ENCODE results near the gene MAPK13.
A peak's percentile ranks its signal among the peaks of the same experiment; 100 is the strongest.
"Not testable (repeated sequence)": the region's sequence is repeated elsewhere in the genome, so short reads cannot be mapped to it uniquely, and the experiment has no call there.

MAPK13 gene

GRCh38 chr6:36126553-36127458 is 3.5 kb upstream of the MAPK13 start:
- peak in 1 of 3 donors; percentile 12 for DNase-seq (ENCODE audit: low read depth in 2 of 3, low spot score in 1 of 3)

DNA sequence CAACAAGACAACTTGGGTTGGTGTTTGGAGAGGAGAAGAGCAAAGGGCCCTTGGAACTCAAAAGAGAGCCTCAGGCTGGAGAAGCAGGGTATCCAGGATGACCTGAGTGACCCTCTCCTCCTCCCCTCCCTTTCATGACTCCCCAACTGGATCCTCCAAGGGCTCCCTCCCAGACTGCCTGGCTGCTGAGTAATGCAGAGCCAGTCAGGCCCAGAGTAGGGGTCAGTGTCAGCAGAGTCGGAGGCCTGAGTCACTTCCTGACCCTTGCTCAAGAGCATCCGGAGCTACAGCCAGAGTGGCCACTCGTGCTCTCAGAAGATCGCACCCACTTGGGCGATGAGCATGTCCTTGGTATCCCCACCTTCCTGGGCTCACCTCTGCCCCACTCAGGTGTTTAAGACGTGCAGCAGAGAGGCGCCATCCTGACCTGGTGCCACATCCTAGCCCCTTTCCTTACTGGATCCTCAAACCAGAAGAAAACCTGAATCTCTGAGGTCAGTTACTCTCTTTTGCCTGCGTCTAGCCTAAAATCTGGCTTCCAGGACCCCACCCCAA is 2.8 kb upstream of the MAPK13 start:
- no peak for DNase-seq (ENCODE audit: low read depth in 2 of 3, low spot score in 1 of 3)

DNA sequence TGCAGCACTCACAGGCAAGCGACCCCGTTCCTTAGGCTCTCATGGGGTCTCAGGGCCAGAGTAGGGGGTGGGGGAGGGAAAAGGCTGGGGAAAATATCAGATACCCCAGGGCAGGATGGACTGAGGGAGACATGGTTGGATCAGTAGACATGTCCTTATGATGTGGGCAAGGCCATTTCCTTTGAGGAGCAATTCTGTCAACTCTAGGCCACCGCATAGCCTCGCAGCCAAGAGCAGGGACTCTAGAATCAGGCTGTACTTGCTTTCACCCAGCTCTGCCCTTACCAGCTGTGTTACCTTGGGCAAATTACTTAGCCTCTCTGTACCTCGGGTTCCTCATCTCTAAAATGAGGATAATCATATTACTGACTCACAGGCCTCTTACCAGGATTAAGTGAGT is 2.2 kb upstream of the MAPK13 start:
- DNase-seq (ENCODE audit: low read depth in 2 of 3, low spot score in 1 of 3): no peak

- no peak for DNase-seq (ENCODE audit: low read depth in 2 of 3, low spot score in 1 of 3)
Measured at GRCh38 chr6:36128793-36129192, 1.5 kb upstream of the MAPK13 start.

DNA sequence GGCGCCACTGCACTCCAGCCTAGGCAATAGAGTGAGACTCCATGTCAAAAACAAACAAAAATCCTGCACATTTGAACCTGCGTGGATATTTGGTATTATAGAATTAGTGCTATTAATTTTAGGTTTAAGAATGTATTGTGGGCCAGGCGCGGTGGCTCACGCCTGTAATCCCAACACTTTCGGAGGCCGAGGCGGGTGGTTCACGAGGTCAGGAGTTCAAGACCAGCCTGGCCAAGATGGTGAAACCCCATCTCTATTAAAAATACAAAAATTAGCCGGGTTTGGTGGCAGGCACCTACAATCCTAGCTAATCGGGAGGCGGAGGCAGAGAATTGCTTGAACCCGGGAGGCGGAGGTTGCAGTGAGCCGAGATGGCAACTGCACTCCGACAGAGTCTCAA is 979 bp upstream of the MAPK13 start:
- DNase-seq (ENCODE audit: low read depth in 2 of 3, low spot score in 1 of 3): not testable (repeated sequence)

GRCh38 chr6:36130667-36131510 is 576 bp downstream of the MAPK13 start:
- DNase-seq (ENCODE audit: low read depth in 2 of 3, low spot score in 1 of 3): peak in 2 of 3 donors; percentile 59 to 73

DNA sequence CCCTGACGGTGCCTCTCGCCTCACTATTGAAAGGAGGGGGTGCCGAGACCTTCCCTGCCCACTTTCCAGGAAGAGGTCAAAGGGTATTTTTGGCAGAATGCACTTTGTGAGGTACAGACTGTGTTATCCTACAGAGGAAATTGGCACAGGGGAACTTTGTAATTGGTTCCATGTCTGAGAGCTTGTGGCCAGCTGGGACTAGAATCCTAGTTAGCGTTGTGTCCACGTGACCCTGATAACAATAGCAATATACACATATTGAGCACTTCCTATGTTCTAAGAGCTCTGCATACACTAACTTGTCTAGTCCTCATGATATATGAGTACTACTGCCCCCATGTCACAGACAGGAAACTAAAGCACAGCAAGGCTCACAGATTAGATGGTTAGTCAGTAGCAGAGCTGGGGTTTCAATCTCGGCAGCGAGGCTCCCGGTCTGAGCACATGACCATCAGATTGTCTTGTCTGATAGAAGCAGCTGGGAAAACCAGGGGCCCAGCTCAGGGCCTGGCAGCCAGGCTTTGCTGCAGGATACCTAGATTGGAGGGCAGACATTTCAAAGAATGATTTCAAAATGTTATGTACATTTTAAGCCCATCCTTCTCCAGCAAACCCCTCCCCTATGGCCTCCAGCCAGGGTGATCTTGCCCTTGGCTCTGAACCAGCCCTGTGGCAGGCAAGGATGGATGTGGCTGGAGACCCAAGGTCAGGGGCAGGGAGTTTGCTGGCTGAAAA is 1.4 kb downstream of the MAPK13 start:
- peak in 2 of 3 donors; percentile 41 to 57 for DNase-seq (ENCODE audit: low read depth in 2 of 3, low spot score in 1 of 3)

- DNase-seq (ENCODE audit: low read depth in 2 of 3, low spot score in 1 of 3): no peak
Measured at GRCh38 chr6:36132246-36132895, 2.1 kb downstream of the MAPK13 start.

GRCh38 chr6:36133148-36133547 is 2.8 kb downstream of the MAPK13 start:
- DNase-seq (ENCODE audit: low read depth in 2 of 3, low spot score in 1 of 3): no peak

GRCh38 chr6:36133912-36134311 is 3.6 kb downstream of the MAPK13 start:
- no peak for DNase-seq (ENCODE audit: low read depth in 2 of 3, low spot score in 1 of 3)

DNA sequence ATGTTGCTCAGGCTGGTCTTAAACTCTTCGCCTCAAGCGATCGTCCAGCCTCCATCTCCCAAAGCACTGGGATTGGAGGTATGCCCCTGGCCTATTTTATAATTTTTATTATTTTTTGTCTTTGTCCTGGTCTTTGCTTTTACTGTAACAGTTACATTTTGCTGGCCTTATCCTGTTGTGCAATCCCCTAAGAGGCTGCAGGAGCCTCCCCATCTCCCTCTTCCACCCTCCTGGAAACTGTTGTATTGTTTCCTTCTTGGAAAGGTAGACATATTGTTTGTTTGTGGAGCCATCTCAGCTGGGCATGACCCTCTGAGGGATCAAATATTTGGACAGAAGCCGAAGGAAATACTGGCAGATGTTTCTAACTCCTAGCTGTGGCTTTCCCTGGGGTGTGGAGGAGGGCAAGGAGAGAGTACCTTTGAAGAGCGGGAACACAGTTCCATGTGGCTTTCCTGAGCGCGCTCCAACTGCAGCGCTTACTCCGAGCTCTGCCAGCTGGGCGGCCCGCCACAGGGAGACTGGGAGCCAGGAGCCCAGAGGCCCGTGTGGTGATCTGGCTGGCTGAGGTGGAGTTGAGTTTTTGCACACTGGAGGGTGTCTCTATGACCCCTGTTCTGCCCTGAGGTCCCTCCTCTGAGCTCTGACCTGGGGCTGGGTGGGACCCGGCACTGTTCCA is 4.9 kb downstream of the MAPK13 start:
- no peak for DNase-seq (ENCODE audit: low read depth in 2 of 3, low spot score in 1 of 3)

GRCh38 chr6:36136034-36136433 is 5.7 kb downstream of the MAPK13 start:
- no peak for DNase-seq (ENCODE audit: low read depth in 2 of 3, low spot score in 1 of 3)

- DNase-seq (ENCODE audit: low read depth in 2 of 3, low spot score in 1 of 3): no peak
Measured at GRCh38 chr6:36136551-36136950, 6.2 kb downstream of the MAPK13 start.

GRCh38 chr6:36138667-36139066 is 8.4 kb downstream of the MAPK13 start:
- no peak for DNase-seq (ENCODE audit: low read depth in 2 of 3, low spot score in 1 of 3)

DNA sequence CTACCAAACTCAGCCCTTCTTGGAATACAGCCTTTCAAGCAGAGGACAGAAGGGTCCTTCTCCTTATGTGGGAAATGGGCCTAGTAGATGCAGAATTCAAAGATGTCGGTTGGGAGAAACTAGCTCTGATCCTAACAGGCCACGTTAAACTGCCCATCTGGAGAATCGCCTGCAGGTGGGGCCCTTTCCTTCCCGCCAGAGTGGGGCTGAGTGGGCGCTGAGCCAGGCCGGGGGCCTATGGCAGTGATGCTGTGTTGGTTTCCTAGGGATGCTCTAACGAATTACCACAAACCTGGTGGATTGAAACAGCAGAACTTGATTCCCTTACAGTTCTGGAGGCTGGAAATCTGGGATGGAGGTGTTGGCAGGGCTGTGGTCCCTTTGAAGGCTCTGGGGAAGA is 9.1 kb downstream of the MAPK13 start:
- DNase-seq (ENCODE audit: low read depth in 2 of 3, low spot score in 1 of 3): no peak

DNA sequence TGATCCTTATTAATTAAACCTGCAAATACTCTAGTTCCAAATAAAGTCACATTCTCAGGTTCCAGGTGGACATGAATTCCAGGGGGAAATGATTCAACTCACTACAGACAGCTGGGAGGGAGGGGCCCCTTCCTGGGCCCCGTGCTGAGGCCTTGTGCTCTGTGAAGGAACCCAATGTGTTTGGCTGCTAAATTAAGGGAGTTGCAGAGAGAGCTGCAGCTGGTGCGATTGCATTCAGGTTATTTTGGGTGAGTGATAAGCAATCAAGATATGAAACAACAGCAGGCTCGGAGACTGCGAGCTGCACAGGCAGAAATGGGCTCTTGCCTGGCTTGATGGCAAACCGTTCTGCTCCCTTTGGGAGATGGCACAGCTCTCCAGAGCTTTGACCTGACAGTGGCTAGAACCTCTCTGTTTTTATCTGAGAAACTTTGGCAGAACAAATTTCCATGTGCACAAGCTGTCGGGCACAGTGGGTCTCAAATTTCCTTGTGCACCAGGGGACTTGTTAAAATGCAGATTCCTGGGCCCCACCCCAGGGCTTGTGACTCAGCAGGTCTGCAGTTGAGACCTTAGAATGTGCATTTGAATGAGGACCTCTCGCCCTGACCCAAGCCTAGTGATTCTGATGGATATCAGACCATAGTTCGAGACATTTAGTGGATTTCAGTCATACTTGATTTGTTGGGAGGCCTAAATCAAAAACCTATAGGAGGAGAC is 9.8 kb downstream of the MAPK13 start:
- no peak for DNase-seq (ENCODE audit: low read depth in 2 of 3, low spot score in 1 of 3)

DNA sequence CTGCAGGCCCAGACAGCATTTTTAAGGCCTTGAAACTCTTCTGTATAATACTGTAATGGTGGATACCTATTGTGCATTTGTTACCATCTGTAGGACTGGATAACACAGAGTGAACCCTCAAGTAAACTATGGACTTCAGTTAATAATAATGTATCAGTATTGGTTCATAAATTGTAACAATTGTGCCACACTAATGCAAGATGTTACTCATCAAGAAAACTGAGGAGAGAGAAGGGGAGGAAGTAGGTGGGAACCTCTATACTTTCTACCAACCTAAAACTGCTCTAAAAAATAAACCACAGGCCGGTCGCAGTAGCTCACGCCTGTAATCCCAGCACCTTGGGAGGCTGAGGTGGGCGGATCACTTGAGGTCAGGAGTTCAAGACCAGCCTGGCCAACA is 10.8 kb downstream of the MAPK13 start:
- DNase-seq (ENCODE audit: low read depth in 2 of 3, low spot score in 1 of 3): no peak

GRCh38 chr6:36141961-36142360 is 11.6 kb downstream of the MAPK13 start:
- no peak for DNase-seq (ENCODE audit: low read depth in 2 of 3, low spot score in 1 of 3)

All from stimulated activated CD4-positive, alpha-beta T cell treated with anti-CD3 and anti-CD28 coated beads, Interleukin-12 subunit alpha, Interleukin-12 subunit beta, amount 100 ng/mL, for 48 hours (primary cell).